Activated CD8-positive, alpha-beta memory T cell treated with anti-CD3 and anti-CD28 coated beads, Interleukin-2, amount 50 U/mL, for 24 hours (primary cell): ENCODE data around the gene SAMD9L.

ENCODE experiments used
- DNase-seq: peaks from one replicate; pipeline ENCODE4 v3.0.0-alpha.2; 2020; ENCODE audit errors: extremely low read depth

Gene SAMD9L

DNA sequence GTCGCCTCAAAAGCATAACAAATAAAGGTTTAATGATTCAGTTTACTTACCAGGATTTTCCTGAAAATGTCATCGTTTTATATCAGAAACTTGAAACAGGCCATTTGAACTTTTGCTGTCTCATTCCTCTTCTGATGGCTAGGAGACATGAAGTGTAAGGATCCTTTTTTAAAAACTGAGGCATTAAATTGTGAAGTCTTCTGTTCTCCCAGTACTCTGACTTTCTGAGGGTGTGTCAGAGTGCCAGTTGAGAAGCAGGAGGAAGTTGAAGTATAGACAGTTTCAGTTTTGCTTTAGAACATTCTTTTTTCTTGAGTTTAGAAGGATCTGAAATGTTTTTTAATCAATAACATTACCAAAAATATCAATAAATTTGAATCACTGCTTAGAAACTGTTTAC lies at the start of gene SAMD9L:
SAMD9L (minus strand) TSS at position 242 of the 400 bp plus-strand sequence. CDS start 12,414 bp downstream, outside the sequence.
- no peak for DNase-seq

DNA sequence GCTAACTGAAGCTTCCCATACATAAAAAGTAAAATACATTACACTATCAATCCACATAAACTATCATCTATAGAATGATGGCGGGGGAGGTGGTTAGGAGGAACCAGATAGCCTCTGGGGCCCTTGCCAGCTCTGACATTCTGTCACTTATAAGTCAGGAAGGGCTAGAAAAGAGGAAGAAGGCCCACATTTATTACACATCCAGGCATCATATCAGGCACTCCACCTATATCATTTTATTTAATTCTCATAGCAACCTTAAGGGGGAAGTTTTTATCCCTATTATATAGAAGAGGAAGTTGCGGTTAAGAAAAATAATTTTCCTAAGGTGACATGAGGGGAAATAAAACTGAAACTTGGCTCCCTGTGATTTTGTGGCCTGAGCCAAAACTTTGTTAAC lies 48.2 kb upstream of the SAMD9L start:
- DNase-seq, result no peak

DNA sequence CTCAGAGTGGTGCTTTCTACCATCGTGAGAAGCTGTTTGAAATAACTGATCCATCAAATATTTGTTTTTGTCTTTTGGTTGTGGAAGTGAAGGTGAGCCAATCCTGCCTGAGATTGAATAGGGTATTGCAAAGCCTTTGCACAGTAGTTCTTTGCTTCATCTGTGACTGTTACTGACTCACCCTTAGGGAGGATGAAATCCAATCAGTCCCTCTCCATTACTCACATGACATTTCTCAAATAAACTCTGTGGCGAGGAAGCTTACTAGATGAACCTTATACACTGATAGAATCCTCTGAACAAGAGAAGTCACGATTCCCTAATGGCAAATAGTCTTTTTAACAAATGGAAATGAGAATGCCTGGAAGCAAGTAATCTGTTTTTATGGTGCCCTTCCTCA lies 46.2 kb upstream of the SAMD9L start:
- DNase-seq, result no peak

DNA sequence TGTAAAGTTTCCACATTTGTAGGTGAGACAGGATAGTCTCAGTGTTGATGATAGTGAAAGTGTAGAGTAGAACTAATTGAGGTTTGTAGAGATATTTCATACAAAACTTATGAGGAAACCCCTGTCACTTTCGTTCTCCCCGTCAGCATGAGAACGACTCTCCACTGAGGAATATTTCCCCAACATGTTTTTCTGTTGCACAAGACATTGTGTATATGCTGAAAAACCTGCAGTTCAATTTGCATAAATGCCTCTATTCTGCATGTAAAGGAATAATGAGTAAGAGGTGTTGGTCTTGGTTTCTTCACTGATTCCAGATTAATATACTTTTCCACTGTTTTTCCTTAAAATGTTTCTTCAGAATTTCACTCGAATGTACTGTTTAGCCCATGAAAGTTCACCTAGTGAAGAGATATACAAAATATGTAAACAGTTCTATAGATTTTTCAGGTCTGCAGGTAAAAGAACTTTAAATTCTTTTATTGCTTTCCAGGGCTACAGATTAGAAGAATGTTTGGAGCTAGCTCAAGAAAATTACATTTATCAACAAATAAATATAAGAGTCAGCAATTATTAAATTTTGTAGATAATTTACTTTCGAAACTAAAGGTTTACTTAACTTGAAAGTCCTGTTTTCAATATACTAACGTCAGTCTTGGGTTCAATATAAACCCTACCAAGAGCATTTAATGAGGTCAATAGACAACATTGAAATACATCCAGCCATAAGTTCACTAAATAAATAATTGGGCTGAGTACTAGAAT lies 40.9 kb upstream of the SAMD9L start:
- no peak for DNase-seq

DNA sequence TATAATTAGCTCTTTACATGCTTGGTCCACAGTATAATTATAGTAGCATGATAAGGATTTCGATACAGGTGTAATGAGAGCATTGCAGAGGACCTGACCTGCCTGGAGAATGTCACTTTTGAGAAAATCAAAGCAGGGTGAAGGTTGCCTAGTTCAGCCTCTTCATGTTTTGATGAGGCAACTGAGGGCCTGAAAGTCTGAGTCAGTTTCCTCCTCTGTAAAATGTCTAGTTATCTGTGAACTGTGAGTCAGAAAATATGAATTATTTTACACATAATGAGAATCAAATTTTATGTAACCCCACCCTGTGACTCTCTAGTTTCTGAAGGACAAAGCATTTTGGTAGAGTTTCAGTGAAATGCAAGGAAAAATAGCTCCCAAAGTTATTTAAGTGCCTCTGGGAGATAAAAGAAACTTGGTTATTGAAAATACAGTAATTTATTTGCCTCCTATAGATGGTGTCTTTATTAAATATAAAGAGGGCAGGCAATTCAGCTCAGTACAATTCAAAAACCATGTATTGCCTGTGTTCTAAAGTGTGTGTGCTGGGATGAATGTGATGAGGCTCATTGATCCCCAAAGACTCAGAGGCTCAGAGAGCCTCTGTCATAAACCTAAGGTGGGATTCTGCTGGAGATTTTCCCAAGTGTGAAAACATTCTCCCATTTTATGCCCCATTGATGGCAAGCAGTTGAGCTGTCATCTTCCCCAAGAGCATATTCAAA lies 37.3 kb upstream of the SAMD9L start:
- DNase-seq, result no peak

GRCh38 chr7:93179173-93179572 lies 31.0 kb upstream of the SAMD9L start:
- DNase-seq, result no peak

- no peak for DNase-seq
Observed at GRCh38 chr7:93178213-93178612, 30.0 kb upstream of the SAMD9L start.

DNA sequence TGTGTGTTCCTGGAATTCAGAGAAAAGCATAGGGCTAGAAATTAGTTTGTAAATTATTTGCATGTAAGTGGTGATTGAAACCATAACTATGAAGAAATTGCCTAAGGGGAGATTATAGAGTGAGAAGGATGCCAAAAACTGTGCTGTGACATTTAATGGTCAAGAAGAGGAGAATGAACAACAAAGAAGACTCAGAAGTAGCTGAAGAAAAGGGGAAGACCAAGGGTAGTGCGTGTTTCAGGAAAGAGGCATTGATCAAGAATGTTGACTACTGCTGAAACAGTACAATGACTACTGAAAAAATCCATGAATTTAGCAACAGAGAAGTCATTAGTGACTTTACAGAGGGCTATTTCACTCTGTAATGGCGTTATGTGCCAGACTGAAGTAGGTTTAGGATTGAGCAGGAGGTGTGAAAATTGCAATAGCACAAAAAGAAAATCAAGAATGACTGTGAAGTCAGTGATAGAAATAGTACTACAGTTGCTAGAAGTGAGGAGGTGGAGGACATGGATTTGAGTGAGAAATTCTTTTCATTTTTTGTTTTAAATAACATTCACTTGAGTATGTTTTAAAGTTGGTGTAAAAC lies 28.9 kb upstream of the SAMD9L start:
- no peak for DNase-seq

DNA sequence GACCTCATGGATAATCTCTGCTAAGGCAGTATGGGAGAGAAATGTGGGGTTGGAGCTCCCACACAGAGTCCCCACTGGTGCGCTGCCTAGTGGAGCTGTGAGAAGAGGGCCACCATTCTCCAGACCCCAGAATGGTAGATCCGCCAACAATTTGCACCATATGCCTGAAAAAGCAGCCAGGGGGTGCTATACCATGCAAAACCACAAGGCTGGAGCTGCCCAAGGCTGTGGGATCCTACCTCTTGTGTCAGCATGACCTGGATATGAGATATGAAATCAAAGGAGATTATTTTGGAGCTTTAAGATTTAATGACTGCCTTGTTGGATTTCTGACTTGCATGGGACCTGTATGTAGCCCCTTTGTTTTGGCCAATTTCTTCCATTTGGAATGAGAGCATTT lies 27.0 kb upstream of the SAMD9L start:
- no peak for DNase-seq

DNA sequence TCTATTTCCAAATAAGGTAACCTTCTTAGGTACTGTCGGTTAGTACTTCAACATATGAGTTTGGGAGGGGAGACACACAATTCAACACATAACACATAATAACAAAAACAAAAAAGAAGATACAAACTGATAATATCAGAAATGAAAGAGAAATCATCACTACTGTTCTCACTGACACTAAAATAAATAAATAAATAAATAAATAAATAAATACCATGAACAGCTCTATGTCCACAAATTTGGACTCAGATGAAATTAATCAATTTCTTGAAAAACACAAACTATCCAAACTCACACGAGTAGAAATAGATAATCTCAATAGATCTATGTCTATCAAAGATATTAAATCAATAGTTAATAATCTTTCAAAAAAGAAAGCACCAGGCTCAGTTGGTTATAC lies 24.5 kb upstream of the SAMD9L start:
- DNase-seq, result no peak

DNA sequence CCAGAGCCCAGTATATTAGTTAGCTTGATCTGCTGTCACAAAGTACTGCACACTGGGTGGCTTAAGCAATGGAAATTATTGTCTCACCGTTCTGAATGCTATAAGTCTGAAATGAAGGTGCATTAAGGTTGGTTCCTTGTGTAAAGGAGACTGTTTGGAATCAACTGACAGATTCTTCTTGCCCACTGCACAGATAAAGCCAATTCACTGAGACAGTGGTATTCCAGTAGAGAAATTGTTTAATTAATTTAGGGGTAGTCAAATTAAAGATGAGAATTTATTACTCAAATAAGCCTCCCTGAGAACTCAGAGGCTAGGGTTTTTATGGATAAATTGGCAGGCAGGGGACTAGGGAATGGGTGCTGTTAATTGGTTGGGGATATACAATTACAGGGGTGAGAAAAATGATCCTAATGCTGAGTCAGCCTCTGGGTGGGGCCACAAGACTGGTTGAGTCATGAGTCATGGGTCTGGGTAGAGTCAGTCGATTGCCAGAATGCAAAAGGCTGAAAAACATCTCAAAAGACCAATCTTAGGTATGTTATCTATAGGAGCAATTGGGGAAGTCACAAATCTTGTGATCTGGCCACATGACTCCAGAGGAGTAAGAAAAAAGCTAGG lies 23.5 kb upstream of the SAMD9L start:
- no peak for DNase-seq

DNA sequence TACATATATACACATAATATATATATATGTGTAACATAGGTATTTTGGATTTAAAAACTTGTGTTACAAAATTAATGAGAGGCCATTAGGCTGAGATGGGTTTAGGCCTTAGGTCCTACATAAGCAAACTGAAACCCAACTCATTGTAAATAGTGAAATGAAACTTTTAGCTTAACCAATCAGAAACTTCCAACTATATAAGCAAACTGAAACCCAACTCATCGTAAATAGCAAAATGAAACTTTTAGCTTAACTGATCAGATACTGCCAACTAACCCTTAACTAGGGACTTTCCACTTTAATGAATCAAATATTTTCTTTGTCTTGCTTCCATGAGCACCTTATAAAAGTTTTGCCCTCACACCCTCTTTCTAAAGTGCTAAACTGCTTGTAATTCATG lies 17.3 kb upstream of the SAMD9L start:
- DNase-seq, result no peak

DNA sequence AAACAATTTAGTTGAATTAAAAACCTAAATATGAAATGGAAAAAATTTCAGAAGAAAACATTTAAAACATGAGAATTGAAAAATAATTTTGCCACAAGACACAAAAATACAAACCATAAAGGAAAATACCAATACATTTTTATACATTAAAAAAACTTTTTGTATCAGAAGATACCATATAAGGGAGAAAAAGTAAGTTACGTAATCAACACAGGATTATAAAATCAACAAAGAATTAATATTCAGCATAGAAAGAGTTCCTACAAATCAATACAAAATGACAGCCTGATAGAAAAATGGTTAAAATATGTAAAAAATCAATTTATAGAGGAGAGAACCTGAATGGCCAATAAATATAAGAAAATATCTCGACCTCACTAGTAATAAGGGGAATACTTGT lies 16.6 kb upstream of the SAMD9L start:
- no peak for DNase-seq

GRCh38 chr7:93161181-93161762 lies 13.1 kb upstream of the SAMD9L start:
- no peak for DNase-seq

GRCh38 chr7:93160410-93160809 lies 12.2 kb upstream of the SAMD9L start:
- no peak for DNase-seq

DNA sequence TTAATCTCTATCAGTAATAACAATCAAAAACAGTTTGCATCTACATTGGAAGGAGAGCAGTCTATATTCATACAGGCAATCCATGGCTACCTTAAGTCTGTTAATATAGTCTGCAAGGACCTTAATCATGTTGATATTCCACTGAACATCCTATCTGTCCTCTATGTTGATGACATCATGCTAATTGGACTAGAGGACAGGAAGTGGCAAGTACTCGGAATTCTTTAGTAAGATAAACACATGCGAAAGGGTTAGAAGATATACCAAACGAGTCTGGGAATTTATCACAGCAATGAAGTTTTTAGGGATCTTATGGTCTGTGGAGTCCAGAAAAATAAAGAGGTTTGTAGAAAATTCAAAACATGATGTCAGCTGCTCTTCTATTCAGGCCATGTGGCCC lies 11.3 kb upstream of the SAMD9L start:
- DNase-seq, result no peak

GRCh38 chr7:93156884-93157283 lies 8.7 kb upstream of the SAMD9L start:
- no peak for DNase-seq

DNA sequence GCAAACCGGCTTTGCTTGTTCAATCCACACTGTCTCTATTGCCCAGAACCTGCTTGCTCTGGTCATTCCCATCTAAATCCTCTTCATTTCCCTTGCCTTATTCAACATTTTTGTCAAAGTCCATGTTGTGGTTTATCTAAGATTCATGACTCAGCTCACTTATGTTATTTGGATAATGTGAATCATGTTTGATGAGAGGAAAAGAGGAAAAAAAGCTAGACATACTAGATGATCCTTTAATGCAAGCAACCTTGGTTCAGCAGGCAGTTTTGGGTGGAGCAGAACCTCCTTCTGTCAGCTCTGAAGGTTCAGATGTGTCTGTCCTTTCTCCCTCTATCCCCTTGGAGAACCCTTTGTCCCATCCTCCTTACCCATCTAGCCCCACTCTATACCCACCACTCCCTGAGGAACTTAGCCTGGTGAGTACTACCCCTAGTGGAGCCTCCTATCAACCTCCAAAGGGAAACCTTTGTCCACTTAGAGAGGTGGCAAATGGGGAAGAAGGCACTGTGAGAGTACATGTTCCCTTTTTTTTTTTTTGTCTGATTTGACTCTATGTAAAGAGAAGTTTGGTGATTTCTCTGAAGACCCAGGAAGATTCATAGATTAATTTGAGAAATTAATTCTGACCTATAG lies 2.1 kb upstream of the SAMD9L start:
- no peak for DNase-seq

DNA sequence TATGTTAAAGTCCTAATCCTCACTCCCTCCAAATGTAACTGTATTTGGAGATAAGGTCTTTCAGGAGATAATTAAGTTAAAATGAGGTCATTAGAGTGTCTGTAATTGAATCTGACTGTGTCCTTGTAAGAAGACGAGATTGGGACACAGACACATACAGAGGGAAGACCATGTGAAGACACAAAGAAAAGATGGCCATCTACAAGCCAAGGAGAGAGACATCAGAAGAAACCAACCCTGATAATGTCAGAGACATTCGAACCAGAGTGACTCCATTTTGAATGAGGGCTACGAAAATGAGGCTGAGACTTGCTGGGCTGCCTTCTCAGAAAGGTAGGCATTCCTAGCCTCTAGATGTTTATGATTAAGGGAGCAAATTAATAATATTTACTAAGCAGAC lies 542 bp upstream of the SAMD9L start:
- no peak for DNase-seq

GRCh38 chr7:93147363-93147762 lies 822 bp downstream of the SAMD9L start:
- no peak for DNase-seq

- DNase-seq, result no peak
Observed at GRCh38 chr7:93146472-93147141, 1.6 kb downstream of the SAMD9L start.
